PC-3 (cell line): ENCODE data around the gene ERICH2. TPM values are rescaled to one million over a fixed set of nuclear protein-coding genes. Genes with fewer than 3 reads are reported as not detected.

Experiments used
- ATAC-seq: fragments of 200-7000 bp; cut with Tn5 transposase; 2 replicates; pipeline ENCODE4 v1.9.1; 2020; ENCODE audit warnings: mild to moderate bottlenecking, moderate library complexity
- BruUV-seq: library from RNA; stranded (reverse); fragments of 400-500 nt; replicated peaks from 2 replicates; lab custom pipeline; 2021; lab: Mats Ljungman, UMichigan
- CTCF ChIA-PET: fragments of 300-600 bp; sonication (Branson Sonifier 250); formaldehyde crosslinking; loops from one replicate; lab custom pipeline; 2022; ENCODE audit warnings: antibody characterized with exemption; lab: Charles Lee
- POLR2A ChIA-PET: fragments of 300-600 bp; sonication (Branson Sonifier 250); formaldehyde crosslinking; loops from one replicate; lab custom pipeline; 2022; ENCODE audit warnings: antibody characterized with exemption; ENCODE audit not compliant: unreplicated experiment; lab: Charles Lee
- DNase-seq: peaks from one replicate; pipeline ENCODE4 v3.0.0-alpha.2; 2015
- H2AFZ ChIP-seq: fragments of 300-600 bp; sonication (generic); 2 replicates; pipeline ENCODE4 v1.6.0; 2016; ENCODE audit warnings: antibody characterized with exemption, low read length
- H3F3A ChIP-seq: fragments of 300-600 bp; sonication (generic); one replicate; pipeline ENCODE4 v1.6.0; 2017; ENCODE audit warnings: antibody characterized with exemption, low read length, control low read depth, mild to moderate bottlenecking; ENCODE audit not compliant: unreplicated experiment
- H3K27ac ChIP-seq: fragments of 300-600 bp; sonication (generic); 2 replicates; pipeline ENCODE4 v1.5.1; 2016; ENCODE audit warnings: mild to moderate bottlenecking, low read length
- H3K27me3 ChIP-seq: fragments of 300-600 bp; sonication (generic); 2 replicates; pipeline ENCODE4 v1.6.1; 2016; ENCODE audit warnings: low read length, mixed read lengths
- H3K36me3 ChIP-seq: fragments of 300-600 bp; sonication (generic); 2 replicates; pipeline ENCODE4 v1.6.1; 2016; ENCODE audit warnings: low read depth, mixed run types, low read length, mixed read lengths
- H3K4me1 ChIP-seq: fragments of 300-600 bp; sonication (generic); 2 replicates; pipeline ENCODE4 v1.5.1; 2016; ENCODE audit warnings: low read length; ENCODE audit not compliant: insufficient read depth
- H3K4me2 ChIP-seq: fragments of 300-600 bp; sonication (generic); 2 replicates; pipeline ENCODE4 v1.6.0; 2016; ENCODE audit warnings: low read length
- H3K4me3 ChIP-seq: fragments of 300-600 bp; sonication (generic); 2 replicates; pipeline ENCODE4 v1.5.1; 2016; ENCODE audit warnings: mild to moderate bottlenecking, low read length, mixed read lengths
- H3K79me2 ChIP-seq: fragments of 300-600 bp; sonication (generic); 2 replicates; pipeline ENCODE4 v1.6.1; 2017; ENCODE audit warnings: low read length, mixed read lengths
- H3K9ac ChIP-seq: fragments of 300-600 bp; sonication (generic); 2 replicates; pipeline ENCODE4 v1.6.0; 2016; ENCODE audit warnings: mild to moderate bottlenecking, low read length
- H3K9me2 ChIP-seq: fragments of 300-600 bp; sonication (generic); replicated peaks from 2 replicates; pipeline ENCODE4 v1.6.1; 2016; ENCODE audit warnings: mixed run types, low read length, mixed read lengths
- H3K9me3 ChIP-seq: fragments of 300-600 bp; sonication (generic); 2 replicates; pipeline ENCODE4 v1.6.1; 2016; ENCODE audit warnings: low read length, mixed read lengths
- H4K20me1 ChIP-seq: fragments of 300-600 bp; sonication (generic); 2 replicates; pipeline ENCODE4 v1.6.1; 2016; ENCODE audit warnings: low read length, mixed read lengths
- EZH2 ChIP-seq: fragments of 300-600 bp; sonication (generic); IDR thresholded peaks from one replicate; pipeline ENCODE4 v1.6.1; 2017; ENCODE audit warnings: antibody characterized with exemption, mild to moderate bottlenecking, low read length; ENCODE audit not compliant: unreplicated experiment
- EZH2phosphoT487 ChIP-seq: fragments of 300-600 bp; sonication (generic); IDR thresholded peaks from 2 replicates; pipeline ENCODE4 v1.6.1; 2018; ENCODE audit warnings: mild to moderate bottlenecking, antibody characterized with exemption, low read length, borderline replicate concordance
- intact Hi-C: fragments of 100-400 bp; cut with micrococcal nuclease; formaldehyde crosslinking; loops from 2 replicates; pipeline ENCODE4 v1.9.0; 2023
- total RNA-seq: library from RNA; depleted of rRNA; stranded (reverse); fragments of >200 nt; gene quantifications from 2 replicates; pipeline ENCODE4 v1.2.3, GENCODE V29; 2014
- TF ChIP-seq, protein P1 (sequence below): fragments of 300-600 bp; sonication (generic); conservative IDR thresholded peaks from 2 replicates; pipeline ENCODE4 v1.5.1; 2017; ENCODE audit warnings: antibody characterized with exemption, low read depth, mild to moderate bottlenecking, low read length

The ERICH2 gene
- total RNA-seq, 1 experiment from 2014 or later = 1.9 TPM

DNA sequence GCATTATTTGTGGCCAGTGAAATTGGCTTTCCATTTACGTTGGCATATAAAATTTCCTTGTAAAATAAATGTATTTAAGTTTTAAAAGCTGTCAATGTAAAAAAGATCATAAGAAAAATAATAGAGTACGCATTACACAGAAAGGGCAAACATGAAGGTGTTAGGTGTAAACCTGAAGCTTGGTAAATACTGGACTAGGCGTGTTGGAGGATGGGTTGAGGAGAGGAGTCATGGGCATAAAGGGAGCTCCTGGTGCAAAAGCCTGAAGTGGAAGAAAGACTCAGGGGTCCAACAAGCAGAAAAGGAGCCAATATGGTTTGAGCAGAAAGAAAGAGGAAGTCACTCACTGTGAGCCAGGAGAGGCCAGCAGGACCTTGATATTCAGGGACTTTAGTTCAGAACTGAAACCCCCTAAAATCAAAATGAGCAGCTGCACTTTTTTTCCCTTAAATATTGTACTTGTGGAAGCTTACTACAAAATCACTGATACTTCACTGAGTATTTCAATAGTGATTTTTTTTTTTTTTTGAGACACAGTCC, 30.6 kb upstream of the ERICH2 start:
- ATAC-seq = peak; percentile 64

GRCh38 chr2:170740660-170741059, 29.5 kb upstream of the ERICH2 start:
- Histone ChIP-seq H3K4me2 (no peak overlapping the region), H3F3A (peaks cover 8% of the 10 kb centered on the region), H3K9ac (no peak overlapping the region), H2AFZ (no peak overlapping the region), H3K4me1 (peaks cover 28% of the 10 kb centered on the region), H3K4me3 (no peak overlapping the region), H4K20me1 (no peaks in the 10 kb centered on the region), H3K9me3 (no peaks in the 10 kb centered on the region), H3K36me3 (no peaks in the 10 kb centered on the region), H3K27me3 (no peaks in the 10 kb centered on the region), H3K9me2 (no peaks in the 10 kb centered on the region), H3K27ac (no peak overlapping the region), H3K79me2 (no peaks in the 10 kb centered on the region)
- ATAC-seq (no peak), DNase-seq (no peak)
- BruUV-seq = no TSS peak
- POLR2A ChIA-PET = no interaction called here
- intact Hi-C loops = no loop called here
- CTCF ChIA-PET = no interaction called here
- TF ChIP-seq EZH2phosphoT487 = no peak
- no peak for TF ChIP-seq EZH2
- TF ChIP-seq, protein P1, sequence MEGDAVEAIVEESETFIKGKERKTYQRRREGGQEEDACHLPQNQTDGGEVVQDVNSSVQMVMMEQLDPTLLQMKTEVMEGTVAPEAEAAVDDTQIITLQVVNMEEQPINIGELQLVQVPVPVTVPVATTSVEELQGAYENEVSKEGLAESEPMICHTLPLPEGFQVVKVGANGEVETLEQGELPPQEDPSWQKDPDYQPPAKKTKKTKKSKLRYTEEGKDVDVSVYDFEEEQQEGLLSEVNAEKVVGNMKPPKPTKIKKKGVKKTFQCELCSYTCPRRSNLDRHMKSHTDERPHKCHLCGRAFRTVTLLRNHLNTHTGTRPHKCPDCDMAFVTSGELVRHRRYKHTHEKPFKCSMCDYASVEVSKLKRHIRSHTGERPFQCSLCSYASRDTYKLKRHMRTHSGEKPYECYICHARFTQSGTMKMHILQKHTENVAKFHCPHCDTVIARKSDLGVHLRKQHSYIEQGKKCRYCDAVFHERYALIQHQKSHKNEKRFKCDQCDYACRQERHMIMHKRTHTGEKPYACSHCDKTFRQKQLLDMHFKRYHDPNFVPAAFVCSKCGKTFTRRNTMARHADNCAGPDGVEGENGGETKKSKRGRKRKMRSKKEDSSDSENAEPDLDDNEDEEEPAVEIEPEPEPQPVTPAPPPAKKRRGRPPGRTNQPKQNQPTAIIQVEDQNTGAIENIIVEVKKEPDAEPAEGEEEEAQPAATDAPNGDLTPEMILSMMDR = no peak

More for the DNA sequence above, 30.6 kb upstream of the ERICH2 start:
- intact Hi-C loops = loop anchor here (1.0 to 10.0 kb wide), 4 partner anchors 25 to 365 kb away; partner anchors contain the start of genes ERICH2 and SP5
- Histone ChIP-seq H3K4me2 (peak overlapping the region; percentile 78), H4K20me1 (no peaks in the 10 kb centered on the region), H3K27ac (peak overlapping the region; percentile 87), H3K79me2 (no peaks in the 10 kb centered on the region), H3K9ac (peak overlapping the region; percentile 8; the same call in 1 of the 2 replicates), H2AFZ (peak overlapping the region; percentile 42; the same call in 1 of the 2 replicates), H3F3A (peaks cover 8% of the 10 kb centered on the region), H3K9me3 (no peaks in the 10 kb centered on the region), H3K27me3 (no peaks in the 10 kb centered on the region), H3K4me1 (peaks cover 28% of the 10 kb centered on the region), H3K36me3 (no peaks in the 10 kb centered on the region), H3K9me2 (no peaks in the 10 kb centered on the region), H3K4me3 (peak overlapping the region; percentile 50)
- ChIA-PET POLR2A (interaction anchor here (1.1 to 1.2 kb wide), 2 partner anchors 24 to 31 kb away, joined by 3 to 11 read pairs; partner anchors contain the start of genes ERICH2 and SP5), CTCF (interaction anchor here (0.6 to 1.5 kb wide), 4 partner anchors 25 to 76 kb away, joined by 3 to 4 read pairs (median 4); partner anchors contain the start of gene ERICH2)
- peak; percentile 62 for DNase-seq
- TF ChIP-seq, protein P1 = no peak
- no peak for TF ChIP-seq EZH2
- no peak for TF ChIP-seq EZH2phosphoT487
- BruUV-seq = no TSS peak

GRCh38 chr2:170742000-170742399, 28.2 kb upstream of the ERICH2 start:
- Histone ChIP-seq H3K9me3 (no peaks in the 10 kb centered on the region), H4K20me1 (no peaks in the 10 kb centered on the region), H3K9me2 (no peaks in the 10 kb centered on the region), H3K9ac (no peak overlapping the region), H3K4me2 (no peak overlapping the region), H3K27me3 (no peaks in the 10 kb centered on the region), H3K36me3 (no peaks in the 10 kb centered on the region), H3K4me1 (peaks cover 28% of the 10 kb centered on the region), H3K4me3 (no peak overlapping the region), H3K79me2 (no peaks in the 10 kb centered on the region), H3K27ac (no peak overlapping the region), H3F3A (peaks cover 8% of the 10 kb centered on the region), H2AFZ (no peak overlapping the region)
- DNase-seq (no peak), ATAC-seq (no peak)
- CTCF ChIA-PET = no interaction called here
- no peak for TF ChIP-seq EZH2
- no peak for TF ChIP-seq EZH2phosphoT487
- intact Hi-C loops = no loop called here
- BruUV-seq = no TSS peak
- POLR2A ChIA-PET = no interaction called here
